NCI-H510A (cell line): ENCODE results near the gene TXNL4A.
"Not testable (repeated sequence)": the region's sequence is repeated elsewhere in the genome, so short reads cannot be mapped to it uniquely, and the experiment has no call there.

Experiments
- DNase-seq: peaks from one replicate; lab custom pipeline; 2025; lab: John Stamatoyannopoulos, UW

TXNL4A gene, protein sequence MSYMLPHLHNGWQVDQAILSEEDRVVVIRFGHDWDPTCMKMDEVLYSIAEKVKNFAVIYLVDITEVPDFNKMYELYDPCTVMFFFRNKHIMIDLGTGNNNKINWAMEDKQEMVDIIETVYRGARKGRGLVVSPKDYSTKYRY

DNA sequence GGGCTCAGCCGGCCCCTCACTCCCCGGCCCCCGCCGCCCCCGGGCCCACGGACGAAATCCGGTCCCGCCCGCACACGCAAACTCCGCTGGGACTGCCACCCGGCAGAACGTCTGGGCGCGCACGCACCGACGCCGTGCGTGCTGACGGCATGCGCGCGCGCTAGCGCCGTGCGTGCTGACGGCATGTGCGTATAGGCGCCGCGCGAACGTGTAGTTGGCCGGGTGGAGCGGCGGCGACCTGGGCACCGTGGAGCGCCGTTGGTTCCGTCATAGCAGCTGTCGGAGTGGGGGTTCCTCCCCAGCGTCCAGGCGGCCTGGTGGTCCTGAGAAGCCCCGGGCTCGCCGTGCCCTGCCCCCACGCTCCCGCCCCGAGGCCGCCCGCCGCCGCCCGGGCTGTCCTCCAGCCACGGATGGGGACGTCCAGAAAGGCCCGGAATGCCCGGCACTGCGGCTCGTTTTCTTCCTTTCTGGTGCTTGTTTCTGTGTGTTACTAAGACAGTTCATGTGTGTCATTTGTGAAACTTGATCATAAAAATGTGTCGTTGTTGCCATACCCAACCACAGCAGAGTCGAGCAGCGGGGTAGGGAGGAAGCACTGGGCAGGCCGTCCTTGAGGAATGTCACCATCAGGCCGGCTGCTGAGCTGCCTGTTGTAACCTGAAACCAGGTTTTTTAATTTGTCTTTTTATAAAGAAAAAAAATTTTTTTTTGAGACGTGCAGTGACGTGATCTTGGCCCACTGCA, at the start of gene TXNL4A:
Gene TXNL4A, minus strand, starts transcription at position 113 of the 744 bp plus-strand sequence. CDS start 171 bp downstream, outside the sequence.
- DNase-seq, result peak; percentile 58

DNA sequence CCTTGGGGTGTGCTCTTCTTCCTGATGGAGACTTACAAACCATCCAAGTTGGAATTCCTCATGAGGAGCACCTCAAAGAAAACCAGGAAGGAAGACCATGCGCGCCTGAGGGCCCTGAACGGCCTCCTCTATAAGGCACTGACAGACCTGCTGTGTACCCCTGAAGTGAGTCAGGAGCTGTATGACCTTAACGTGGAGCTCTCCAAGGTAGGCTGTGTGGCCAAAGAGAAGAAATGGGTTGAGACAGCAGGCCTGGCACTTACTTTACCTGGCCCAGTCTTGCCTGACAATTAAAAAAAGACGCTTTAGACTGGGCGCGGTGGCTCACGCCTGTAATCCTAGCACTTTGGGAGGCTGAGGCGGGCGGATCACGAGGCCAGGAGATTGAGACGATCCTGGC, 48.9 kb upstream of the TXNL4A start:
- no peak for DNase-seq

DNA sequence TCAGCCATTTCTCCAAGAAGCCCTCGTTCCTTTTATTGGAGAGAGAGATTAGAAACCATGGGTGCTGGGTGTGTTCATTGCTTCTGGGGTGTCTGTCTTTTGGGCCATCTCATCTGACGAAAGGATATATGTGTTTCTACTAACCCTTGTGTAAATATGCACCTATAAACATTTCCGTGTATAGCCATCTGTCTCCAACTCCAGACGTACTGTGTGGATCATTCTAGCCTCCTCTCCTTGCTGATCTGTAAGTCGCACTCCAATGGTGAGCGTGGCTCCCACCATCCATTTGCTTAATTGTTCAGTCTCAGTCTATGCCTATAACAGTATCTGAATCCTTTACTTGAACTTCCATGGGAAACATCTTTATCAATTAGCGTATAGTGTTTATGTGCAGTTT, 47.6 kb upstream of the TXNL4A start:
- DNase-seq, result no peak

DNA sequence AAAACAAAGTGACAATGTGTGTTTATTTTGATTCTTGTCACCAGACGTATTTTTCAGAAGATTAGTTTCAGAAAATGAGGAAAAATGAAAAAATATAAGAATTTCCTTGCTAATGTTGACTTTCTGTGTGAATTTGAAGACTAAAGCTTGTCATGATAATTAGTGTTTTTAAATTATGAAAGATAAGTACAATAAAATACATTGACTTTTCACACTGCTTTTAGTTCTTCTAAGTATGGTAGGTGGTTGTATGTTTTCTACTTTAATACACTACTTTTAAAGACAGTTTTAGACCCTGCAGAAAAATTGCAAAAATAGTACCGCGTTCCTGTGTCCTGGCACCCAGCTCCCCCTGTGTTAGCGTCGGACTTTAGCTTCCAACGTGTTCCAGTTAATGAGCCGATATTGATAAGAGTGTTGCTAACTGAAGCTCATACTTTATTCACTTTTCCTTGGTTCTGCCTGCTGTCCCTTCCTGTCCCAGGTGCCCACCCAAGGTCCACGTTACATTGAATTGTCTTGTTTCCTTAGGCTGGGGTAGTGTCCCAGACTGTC, 46.6 kb upstream of the TXNL4A start:
- DNase-seq, result no peak

DNA sequence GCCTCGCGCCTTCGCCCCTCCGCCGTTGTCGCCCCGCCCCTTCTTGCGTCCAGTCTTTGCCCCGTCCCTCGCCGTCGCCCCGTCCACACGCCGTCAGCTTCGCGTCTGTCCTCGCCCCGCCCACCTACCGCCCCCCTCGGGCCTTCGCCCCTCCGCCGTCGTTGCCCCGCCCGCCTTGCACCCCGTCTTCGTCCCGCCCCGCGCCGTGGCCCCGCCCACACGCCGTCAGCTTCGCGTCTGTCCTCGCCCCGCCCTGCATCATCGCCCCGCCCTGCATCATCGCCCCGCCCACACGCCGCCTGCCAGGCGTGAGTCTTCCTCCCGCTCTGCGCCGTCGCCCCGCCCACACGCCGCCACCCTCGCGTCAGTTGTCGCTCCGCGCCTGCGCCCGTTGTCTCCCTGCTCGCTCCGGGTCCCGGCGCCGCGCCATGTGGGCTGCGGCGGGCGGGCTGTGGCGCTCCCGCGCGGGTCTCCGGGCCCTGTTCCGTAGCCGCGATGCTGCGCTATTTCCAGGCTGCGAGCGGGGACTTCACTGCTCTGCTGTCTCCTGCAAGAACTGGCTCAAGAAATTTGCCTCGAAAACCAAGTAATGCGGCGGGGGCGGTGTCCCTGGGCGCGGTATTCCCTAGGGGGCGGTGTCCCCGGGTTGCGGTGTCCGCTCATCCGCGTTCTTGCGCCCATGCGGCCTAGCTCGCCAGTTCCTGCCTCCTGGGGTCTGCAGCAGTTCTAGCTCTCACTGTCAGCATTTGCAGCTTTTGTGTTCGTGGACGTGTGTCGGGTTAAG, 45.9 kb upstream of the TXNL4A start, which contains the start of gene RBFA:
Gene RBFA, plus strand, starts transcription at position 367 of the 784 bp plus-strand sequence. Its CDS starts 62 bp downstream, at position 429.
- DNase-seq, result peak; percentile 97

DNA sequence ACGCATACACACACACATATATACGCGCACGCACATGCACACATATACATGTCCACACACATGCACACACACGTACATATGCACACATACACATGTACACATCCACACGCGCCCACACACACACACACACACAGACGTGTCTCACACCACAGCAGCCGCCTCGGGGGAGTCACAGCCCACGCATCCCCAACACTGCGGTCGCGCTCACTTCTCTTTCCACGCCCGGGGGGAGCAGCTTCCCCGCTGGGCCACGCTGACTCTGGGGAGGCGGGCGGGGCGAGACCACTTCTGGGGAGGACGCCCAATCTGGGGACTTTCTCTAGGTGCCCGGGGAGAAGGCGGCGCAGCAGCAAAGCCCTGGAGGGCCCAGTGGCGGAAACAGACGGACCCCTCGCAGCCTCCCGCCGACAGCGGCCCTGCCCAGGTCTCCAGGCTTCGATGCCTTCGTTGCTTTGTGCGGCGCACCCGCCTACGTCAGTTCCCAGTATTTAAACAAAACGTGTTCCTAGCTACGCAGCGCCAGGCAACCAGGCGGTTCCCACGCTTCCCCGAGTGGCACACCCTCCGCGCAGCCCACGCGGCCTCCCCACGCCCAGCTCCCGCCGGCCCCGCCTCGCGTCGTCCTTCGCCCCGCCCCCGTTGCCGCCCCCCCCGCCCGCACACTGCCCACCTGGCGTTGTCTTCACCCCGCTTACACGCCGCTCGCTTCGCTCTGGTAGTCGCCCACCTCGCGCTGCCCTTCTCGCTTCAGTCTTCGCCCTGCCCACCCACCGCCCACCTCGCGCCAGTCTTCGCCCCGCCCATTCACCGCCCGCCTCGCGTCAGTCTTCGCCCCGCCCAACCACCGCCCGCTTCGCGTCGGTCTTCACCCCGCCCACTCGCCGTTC, 45.1 kb upstream of the TXNL4A start:
- DNase-seq, result no peak

DNA sequence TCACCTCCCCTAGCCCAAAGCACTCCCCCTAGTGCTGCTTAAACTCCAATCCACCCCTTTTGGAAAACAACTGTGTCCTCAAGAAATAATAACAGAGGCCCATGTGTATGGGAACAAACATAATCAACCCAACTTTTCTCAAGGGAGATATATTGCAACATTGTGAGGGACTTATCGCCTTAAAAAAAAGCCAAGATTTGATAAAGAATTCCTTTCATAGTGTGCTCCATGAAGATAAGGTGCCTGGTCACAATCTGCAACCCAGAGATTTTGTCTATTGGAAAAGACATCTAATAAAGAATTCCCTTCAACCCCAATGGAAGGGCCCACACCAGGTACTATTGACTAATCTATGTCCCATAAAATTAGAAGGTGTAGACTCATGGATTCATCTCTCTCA, 41.3 kb upstream of the TXNL4A start:
- no peak for DNase-seq

DNA sequence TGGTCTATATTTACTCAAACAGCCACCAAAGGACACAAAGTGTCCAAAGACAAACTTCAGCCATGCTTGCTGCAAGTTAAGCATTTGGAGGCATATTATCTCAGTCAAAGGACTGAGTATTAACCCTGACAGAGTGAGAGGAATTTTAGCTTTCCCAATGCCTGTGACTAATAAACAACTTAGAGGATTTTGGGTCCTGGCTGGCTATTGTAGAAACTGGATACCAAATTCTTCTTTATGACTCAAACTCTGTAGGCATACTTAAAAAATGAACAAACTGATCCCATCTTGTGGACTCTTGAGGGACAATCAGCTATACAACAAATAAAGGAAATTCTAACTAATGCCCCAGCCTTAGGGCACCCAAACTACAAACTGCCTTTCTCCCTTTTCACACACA, 39.4 kb upstream of the TXNL4A start:
- not testable (repeated sequence) for DNase-seq

DNA sequence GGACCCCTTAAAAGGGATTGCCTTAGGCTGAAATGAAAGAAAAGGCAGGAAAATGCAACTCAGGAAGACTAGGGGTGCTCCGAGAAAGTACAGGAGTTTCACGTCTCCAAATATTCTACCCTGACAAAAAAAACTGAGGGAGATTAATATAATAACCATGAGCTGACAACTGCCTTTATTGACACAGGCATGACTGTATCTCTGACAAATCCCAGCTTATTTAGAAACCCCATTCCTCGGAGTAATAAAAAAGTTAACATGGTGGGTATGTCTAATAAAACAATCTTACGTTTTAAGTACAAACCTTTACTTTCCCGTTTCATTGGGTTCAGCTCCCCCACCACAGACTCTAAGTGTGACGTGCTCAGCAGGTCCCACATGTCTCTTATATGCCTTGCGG, 38.0 kb upstream of the TXNL4A start:
- no peak for DNase-seq

DNA sequence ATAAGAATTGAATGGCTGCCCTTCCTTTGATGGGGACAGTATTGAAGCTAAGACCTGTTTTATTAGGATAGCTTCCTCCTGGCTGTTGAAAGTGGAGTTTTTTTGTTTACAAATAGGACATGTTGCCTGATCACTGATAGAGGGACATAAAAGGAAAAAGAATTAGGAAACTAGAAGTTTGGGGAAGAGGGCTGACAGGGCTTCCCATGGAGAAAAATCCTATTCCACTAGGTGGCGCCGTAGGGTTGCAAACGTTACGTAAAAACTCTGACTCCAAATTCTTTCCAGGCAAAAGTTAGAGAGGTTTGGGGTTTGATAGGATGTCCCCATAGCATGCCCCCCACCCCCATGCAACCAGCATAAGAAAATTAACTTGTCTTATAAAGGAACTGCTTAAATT, 34.8 kb upstream of the TXNL4A start:
- no peak for DNase-seq

DNA sequence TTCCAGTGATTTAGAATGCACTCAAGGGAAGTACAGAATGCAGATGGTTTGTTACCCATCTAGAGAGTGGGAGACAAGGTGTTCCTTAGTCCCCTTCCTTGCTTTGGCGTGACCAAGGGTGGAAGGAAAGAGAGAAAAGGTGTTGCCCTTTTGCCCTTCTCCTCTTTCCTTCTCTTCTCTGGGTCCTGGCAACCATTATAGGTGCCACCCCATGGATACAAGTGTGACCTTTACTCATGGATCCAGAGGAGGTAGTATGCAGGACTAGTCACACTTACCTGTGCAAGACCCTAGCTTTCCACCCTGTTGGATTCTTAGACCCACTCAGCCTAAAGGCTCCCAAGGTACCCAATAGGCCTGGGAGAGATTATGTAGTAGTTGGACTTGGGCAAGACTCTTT, 34.2 kb upstream of the TXNL4A start:
- DNase-seq, result no peak

DNA sequence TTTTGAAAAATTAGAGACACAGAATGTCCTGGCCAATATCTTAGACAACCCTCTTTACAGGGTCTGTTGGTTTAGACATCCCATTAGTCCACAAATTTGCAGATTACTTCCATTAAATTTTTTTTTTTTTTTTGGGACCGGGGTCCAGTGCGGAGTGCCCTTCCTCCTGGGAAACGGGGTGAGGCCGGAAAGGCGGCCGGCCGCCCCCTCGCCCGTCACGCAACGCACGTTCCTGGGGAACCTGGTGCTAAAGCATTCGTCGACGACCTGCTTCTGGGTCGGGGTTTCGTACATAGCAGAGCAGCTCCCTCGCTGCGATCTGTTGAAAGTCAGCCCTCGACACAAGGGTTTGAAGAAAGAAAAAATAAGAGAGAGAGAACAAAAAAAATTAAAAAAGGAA, 24.4 kb upstream of the TXNL4A start:
- no peak for DNase-seq

DNA sequence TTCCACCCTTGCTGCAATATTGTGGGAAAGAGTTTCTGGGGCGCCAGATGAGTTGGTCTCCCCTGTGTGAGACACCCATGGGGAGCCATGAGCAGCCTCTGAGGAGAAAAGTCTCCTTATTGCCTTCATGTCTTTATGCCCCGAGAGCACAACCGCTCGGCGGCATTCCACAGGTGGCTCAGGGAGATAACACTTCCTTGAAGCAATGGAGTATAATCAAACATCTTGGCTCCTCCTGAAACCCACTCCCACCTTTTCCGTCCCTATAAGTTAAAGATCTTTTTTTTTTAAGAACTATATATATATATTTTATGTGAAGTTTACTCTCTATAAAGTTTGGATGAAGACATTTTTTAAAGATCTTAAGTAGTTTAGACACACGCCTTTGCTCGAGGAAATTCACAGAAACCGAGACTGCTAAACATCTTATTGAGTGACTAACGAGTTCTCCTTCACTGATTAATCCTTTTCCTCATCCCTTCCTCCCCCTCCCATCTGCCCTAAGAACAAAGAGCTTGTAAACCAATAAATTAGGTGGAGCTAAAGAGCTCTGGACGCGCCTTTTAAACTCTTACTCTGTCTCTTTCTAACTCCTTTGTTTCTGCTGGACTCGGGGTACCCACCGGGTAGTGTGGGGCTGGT, 23.3 kb upstream of the TXNL4A start:
- DNase-seq, result not testable (repeated sequence)

DNA sequence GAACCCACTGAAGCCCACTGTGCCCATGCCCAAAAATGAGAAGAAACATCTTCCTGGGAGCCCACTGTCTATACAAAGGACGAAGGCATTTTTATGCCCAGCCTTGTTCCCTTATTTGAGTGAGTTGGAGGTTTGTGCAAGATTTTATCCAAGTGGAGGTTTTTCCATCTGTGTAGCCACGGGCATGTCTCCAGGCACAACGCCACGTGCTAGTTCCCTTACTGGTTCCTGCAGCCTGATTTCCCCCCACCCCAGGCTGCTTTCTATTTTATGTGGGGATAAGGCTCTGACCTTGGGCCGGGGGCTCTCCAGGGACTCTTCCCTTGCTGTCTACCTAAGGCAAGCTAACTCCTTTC, 22.2 kb upstream of the TXNL4A start:
- no peak for DNase-seq

DNA sequence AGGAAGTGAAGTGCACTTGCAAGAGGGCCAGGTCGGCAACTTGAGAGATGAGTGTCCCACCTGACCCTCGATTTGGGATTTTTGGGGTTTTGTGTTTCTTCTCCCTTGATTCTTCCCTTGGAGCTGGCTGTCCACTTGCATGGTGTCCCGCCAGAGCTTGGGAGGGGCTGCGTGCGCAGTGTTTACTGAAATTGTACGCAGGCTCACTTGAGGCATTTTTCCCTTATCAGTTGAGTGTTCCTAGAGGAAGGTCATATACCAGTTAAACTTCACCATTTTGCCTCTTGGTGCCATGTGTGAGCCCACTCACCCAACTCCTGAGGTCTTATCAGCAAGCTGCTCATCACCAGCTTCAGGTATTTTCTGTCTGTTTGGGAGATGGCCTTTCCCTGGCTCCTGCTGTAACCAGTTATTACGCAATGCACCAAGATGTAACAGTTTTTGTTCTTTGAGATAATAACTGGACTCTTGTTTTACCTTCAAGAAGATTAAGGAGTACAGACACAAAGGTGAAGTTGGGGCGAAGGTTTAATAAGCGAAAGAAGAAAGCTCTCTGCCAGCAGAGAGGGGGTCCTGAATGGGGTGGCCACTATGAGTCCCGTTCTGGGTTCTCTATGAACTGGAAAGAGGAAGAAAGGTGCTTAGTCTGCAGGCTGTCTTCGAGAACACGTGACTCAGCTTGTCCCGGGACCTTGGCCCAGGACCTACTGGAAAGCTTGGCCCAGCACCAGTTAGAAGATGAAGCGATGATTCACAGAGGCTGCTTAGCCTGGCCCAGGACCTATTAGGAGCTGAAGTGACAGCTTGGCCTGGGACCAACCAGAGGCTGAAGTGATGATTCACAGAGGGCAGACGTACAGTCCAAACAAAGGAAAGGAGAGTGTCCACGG, 21.5 kb upstream of the TXNL4A start:
- DNase-seq, result no peak

DNA sequence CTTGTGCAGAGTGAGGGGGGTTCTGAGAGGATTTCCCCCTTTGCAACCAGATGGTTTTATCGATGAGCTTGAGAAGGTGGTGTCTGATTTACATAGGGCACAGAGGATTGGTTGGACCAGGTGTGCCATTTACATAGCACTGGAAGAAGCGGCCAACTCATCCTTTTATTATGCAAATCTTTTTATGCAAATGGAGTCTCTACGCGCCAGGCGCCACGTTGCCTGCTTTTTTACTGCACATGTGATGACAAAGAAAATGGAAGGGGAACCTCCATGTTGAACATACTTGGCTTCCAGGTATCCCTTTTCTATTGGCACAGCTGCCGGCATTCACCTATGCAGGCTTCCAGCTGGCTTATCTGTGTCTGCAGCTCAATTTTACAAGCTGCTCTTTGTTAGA, 18.4 kb upstream of the TXNL4A start:
- no peak for DNase-seq

DNA sequence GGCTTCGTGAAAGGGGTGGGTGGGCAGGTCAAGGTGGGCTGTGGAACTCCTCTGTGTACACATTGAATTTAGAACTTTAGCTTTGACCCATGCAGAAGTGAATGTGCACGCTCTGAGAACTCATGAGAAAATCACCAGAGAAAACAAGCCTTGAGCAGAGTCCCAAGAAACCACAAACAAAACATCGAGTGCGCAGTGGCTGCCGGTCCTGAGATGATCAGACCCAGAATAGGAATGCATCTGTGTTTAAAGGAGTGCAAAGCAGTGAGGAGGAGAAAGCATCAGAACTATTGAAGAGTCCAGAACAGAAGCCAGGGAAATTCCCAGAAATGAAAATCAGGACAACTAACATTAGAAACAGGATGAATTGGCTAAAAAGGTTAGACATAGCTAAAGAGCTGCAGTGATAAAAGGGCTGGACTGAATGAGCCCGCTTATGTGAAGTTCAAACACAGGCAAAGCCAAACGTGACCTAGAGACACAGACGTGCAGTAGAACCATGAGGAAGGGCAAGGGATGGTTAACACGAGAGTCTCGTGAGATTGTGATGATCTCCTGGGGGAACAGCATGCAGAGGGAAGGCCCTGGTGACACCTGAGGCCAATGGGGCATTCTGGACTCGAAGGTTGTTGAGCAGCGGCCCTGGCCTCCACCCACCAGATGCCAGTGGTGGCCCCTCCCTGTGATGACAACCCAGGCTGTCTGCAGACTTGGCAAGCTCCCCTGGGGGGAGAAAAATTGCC, 16.4 kb upstream of the TXNL4A start:
- no peak for DNase-seq

DNA sequence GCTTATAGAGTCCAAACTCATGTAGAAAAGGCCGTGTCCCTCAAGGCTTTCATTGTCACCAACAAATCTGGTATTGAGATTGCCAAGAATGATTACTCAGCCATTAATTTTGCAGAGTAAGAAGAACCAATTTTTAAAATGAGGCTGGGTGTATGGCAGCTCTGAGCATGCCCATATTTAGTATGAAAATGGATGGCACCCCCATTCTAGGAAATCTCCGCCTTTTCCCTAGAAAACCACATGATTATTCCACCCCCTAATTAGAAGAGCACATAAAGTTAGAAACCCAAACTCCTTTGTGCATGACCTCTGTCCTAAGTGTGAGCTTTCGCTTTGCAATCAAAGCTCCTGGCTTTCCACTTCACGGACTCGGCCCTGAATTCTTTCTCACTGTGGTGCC, 14.1 kb upstream of the TXNL4A start:
- DNase-seq, result no peak

DNA sequence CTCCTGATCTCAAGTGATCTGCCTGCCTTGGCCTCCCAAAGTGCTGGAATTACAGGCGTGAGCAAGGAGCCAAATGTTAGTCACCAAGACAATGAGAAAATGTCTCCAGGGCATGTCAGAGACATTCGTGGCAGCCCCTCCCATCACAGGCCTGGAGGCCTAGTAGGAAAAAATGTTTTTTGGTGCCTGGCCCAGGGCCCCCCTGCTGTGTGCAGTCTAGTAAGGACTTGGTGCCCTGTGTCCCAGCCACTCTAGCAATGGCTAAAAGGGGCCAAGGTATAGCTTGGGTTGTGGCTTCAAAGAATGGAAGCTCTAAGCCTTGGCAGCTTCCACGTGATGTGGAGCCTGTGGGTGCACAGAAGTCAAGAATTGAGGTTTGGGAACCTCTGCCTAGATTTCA, 12.5 kb upstream of the TXNL4A start:
- DNase-seq, result no peak

DNA sequence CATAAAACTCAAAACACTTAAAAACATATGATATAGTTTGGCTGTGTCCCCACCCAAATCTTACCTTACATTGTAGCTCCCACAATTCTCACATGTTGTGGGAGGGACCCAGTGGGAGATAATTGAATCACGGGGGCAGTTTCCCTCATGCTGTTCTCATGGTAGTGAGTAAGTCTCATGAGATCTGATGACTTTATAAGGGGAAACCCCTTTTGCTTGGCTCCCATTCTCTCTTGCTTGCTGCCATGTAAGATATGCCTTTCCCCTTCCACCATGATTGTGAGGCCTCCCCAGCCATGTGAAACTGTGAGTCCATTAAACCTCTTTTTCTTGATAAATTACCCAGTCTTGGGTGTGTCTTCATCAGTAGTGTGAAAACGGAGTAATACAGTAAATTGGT, 11.3 kb upstream of the TXNL4A start:
- not testable (repeated sequence) for DNase-seq
